ENCODE data around the gene RASAL1.

RASAL1 gene

DNA sequence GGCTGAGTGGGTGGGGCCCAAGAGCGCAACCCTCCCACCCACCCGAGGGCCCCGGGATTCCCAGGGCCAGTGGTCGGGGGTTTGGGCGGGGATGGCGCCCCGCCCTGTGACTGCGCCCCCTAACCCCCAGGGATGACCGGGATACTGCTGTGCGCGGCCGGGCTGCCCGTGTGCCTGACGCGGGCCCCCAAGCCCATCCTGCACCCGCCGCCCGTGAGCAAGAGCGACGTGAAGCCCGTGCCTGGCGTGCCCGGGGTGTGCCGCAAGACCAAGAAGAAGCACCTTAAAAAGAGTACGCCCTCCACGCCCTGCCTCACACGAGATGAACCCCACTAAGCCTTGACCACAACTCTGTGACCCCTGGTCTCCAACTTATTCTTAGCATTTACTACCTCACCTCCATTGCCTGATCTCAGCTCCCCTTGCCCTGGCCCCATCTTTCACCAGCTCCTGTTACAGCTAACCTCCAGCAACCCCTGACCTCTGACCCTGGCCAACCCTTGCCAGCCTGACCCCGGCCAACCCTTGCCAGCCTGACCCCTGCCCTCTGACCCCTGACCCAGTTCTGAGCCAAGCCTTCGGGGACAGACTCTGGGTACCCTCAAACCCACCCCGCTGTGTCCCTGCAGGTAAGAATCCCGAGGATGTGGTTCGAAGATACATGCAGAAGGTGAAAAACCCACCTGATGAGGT lies 42.0 kb downstream of the RASAL1 start:
- no peaks in the 10 kb centered on the region for H3K27me3 Mint-ChIP-seq
- H3K9me3 Mint-ChIP-seq, result no peaks in the 10 kb centered on the region
- H3K36me3 Mint-ChIP-seq (ENCODE audit: low read depth), result no peaks in the 10 kb centered on the region
- DNase-seq, result no peak
- no peak overlapping the region for H3K4me3 Mint-ChIP-seq
- peaks cover 58% of the 10 kb centered on the region for H3K4me1 Mint-ChIP-seq (ENCODE audit: low read depth)
- H3K27ac Mint-ChIP-seq, result no peak overlapping the region

DNA sequence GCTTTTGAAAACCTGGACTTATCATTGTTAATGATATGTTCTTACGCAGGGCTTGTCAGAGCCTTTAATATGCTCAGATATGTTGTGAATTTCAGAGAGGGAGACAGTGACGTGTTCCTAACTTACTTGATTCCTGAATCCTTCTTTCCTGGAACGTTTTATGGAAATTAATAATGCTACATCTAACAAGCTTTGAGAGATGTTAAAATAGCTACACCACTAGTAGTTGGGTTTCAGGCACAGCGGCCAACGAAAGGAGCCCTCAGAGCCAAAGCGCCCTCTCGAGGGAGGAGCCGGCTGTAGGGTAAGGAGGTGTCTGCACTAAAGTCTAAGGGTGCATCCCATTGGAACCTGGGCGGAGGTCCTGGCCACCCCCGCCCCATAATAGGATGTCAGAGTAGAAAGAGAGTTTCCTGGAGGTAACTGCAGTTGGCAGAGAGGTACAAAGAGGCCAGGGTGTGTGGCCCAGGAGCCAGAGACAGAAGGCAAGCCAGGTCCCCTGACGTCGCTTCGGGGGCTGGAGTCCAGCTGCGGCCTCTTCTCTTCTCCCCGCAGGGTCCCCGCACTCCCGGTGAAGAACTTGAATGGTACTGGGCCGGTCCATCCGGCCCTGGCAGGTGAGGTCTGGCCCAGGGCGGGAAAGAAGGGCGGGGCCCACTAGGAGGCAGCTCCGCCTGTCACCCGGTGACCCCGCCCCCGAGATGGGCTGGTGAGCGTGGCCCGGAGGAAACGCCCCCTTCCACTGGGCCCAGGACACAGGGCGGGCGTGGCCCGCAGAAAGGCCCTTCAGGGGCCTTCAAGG lies 42.8 kb downstream of the RASAL1 start:
- H3K36me3 Mint-ChIP-seq (ENCODE audit: low read depth), result no peaks in the 10 kb centered on the region
- H3K4me3 Mint-ChIP-seq, result no peak overlapping the region
- DNase-seq, result no peak
- no peaks in the 10 kb centered on the region for H3K27me3 Mint-ChIP-seq
- peaks cover 59% of the 10 kb centered on the region for H3K4me1 Mint-ChIP-seq (ENCODE audit: low read depth)
- H3K27ac Mint-ChIP-seq, result no peak overlapping the region
- no peaks in the 10 kb centered on the region for H3K9me3 Mint-ChIP-seq

DNA sequence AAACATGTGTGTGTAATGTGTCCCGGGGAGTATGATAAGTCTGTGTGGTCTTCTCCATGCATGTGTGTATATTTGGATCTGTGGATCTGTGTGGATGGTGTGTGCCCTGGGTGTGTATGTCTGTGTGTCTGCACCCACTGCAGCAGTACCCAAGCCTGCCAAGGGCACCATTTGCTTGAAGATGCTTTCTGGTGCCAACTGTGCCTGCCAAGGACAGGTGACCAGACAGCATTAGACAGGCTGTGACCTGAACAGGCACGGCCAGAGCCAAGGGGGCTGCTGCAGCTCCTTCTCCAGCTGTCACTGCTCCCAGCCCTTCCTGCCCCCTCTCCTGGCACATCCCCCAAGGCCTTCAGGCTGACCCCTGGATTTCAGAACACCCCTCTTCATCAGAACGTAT lies 44.1 kb downstream of the RASAL1 start:
- peaks cover 72% of the 10 kb centered on the region for H3K4me1 Mint-ChIP-seq (ENCODE audit: low read depth)
- H3K9me3 Mint-ChIP-seq, result no peaks in the 10 kb centered on the region
- H3K36me3 Mint-ChIP-seq (ENCODE audit: low read depth), result no peaks in the 10 kb centered on the region
- H3K4me3 Mint-ChIP-seq, result no peak overlapping the region
- DNase-seq, result no peak
- peak overlapping the region; percentile 20 for H3K27ac Mint-ChIP-seq
- H3K27me3 Mint-ChIP-seq, result no peaks in the 10 kb centered on the region

DNA sequence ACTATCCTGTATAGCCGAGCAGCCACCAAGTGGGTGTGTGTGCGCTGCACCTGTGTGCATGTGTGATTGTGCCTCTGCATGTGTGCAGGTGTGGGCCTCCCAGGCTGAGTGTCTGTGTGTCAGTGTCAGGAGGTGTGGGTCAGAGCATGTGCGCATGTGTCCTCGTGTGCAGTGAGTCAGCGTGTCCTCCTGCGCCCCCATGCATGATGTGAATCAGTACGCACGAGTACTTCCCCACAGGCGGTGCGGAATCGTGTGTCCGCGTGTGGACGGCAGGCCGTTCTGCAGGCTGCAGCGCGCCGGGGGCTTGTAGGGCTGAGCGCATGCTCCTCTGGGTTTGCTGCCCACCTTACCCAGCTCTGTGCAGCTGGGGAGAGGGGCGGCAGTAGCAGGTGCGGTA lies 44.8 kb downstream of the RASAL1 start:
- Mint-ChIP-seq H3K27ac (no peak overlapping the region), H3K27me3 (no peaks in the 10 kb centered on the region), H3K9me3 (no peaks in the 10 kb centered on the region), H3K4me3 (no peak overlapping the region), H3K36me3 (ENCODE audit: low read depth) (no peaks in the 10 kb centered on the region), H3K4me1 (ENCODE audit: low read depth) (peaks cover 78% of the 10 kb centered on the region)
- DNase-seq, result no peak

DNA sequence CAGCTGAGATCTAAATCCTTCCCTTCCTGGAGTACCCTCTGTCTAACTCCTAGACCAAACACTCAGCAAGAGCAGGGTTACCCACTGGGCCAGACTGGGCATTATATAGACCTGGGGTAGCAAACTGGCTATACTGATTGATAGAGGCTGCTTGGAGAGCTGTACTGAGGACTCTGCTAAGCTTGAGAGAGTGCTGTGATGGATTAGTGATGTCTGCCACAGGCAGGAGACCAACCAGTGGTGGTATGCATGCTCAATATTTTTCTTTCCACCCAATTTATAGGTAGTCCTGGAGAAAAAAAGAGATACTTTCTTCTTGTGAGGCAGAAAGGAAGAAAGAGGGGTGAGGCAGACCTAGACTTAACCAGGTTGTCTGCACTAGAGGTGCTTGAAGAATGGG lies 45.7 kb downstream of the RASAL1 start:
- Mint-ChIP-seq H3K4me3 (peak overlapping the region; percentile 71), H3K27ac (peak overlapping the region; percentile 86), H3K36me3 (ENCODE audit: low read depth) (no peaks in the 10 kb centered on the region), H3K4me1 (ENCODE audit: low read depth) (peaks cover 79% of the 10 kb centered on the region), H3K9me3 (no peaks in the 10 kb centered on the region), H3K27me3 (no peaks in the 10 kb centered on the region)
- no peak for DNase-seq

DNA sequence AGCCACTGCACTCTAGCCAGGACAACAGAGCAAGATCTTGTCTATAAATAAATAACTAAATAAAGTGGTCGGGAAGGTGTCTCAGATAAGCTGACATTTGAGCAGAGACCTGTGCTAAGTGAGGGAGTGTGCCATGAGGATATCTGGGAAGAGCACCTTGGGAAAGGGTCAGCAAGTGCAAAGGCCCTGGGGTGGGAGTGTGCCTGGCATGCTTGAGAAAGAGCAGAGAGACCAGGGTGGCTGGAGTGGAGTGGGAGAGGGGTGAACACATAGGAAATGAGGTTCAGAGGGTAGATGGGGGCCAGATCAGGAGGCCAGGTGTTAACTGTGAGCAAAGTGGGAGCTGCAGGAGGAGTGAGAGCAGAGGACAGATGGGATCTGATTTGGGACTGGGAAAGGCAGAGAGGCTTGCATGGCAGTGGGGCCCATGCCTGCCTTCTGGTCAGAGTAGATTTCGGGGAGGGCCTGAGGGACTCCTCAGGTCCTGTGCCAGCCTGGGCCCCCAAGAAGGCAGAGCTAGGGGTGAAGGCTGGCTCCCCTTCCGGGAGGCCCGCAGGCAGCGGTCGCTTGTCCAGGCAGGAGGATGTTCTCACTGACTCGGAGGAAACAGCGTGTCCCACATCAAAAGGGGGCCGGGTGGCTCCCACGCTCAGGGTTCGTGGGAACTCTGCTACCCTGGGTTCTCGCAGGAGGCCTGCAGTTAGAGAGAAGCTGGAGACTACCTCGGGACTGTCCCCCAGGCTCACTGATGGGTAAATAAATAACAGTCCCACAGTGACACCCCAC lies 46.4 kb downstream of the RASAL1 start:
- Mint-ChIP-seq H3K36me3 (ENCODE audit: low read depth) (no peaks in the 10 kb centered on the region), H3K27ac (peak overlapping the region; percentile 86), H3K9me3 (no peaks in the 10 kb centered on the region), H3K27me3 (no peaks in the 10 kb centered on the region), H3K4me3 (peak overlapping the region; percentile 71), H3K4me1 (ENCODE audit: low read depth) (peaks cover 79% of the 10 kb centered on the region)
- DNase-seq, result peak; percentile 76

DNA sequence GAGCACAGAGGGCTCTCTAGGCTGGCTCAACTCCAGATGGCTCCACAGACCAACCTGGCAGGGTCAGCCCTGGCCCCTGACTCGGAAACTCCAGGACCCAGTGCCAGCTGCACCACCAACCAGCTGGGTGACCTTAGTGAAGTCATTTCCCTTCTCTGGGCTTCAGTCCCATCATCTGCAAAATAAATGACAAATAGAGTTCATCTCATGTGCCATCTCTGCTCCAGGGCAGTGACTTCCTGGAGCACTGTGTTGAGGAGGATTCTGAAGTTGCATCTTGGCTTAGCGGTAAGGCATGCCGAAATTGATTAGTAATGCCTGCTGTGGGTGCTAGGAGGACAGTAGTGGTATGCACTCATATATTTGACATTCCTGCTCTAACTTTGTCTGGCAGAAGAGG lies 47.5 kb downstream of the RASAL1 start:
- Mint-ChIP-seq H3K4me1 (ENCODE audit: low read depth) (peaks cover 80% of the 10 kb centered on the region), H3K4me3 (no peak overlapping the region), H3K36me3 (ENCODE audit: low read depth) (no peaks in the 10 kb centered on the region)

DNA sequence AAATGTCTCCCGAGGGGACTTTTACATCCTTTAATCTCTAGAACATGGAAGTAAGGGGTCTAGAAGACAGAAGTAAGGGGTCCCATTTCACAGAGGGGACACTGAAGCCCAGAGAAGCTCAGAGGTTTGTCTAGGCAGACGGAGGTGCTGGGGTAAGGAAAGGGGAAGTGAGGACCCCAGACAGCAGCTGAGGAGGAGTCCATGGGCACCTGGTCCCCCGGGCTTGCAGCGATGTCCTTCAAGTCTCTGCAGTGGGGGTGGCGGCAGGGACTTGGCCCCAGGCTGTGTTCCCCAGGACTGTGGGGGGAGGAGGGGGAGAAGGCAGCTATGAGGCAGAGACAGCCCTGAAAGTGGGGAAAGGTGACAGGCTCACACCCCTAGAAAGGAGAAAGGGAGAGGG lies 48.4 kb downstream of the RASAL1 start:
- H3K36me3 Mint-ChIP-seq (ENCODE audit: low read depth), result no peaks in the 10 kb centered on the region
- H3K27ac Mint-ChIP-seq, result peak overlapping the region; percentile 85
- H3K4me1 Mint-ChIP-seq (ENCODE audit: low read depth), result peaks cover 75% of the 10 kb centered on the region
- H3K9me3 Mint-ChIP-seq, result no peaks in the 10 kb centered on the region
- DNase-seq, result peak; percentile 49
- no peaks in the 10 kb centered on the region for H3K27me3 Mint-ChIP-seq
- H3K4me3 Mint-ChIP-seq, result peak overlapping the region; percentile 4

More for the DNA sequence above, 47.5 kb downstream of the RASAL1 start:
- no peak for DNase-seq
- Mint-ChIP-seq H3K27ac (peak overlapping the region; percentile 86), H3K9me3 (no peaks in the 10 kb centered on the region), H3K27me3 (no peaks in the 10 kb centered on the region)

DNA sequence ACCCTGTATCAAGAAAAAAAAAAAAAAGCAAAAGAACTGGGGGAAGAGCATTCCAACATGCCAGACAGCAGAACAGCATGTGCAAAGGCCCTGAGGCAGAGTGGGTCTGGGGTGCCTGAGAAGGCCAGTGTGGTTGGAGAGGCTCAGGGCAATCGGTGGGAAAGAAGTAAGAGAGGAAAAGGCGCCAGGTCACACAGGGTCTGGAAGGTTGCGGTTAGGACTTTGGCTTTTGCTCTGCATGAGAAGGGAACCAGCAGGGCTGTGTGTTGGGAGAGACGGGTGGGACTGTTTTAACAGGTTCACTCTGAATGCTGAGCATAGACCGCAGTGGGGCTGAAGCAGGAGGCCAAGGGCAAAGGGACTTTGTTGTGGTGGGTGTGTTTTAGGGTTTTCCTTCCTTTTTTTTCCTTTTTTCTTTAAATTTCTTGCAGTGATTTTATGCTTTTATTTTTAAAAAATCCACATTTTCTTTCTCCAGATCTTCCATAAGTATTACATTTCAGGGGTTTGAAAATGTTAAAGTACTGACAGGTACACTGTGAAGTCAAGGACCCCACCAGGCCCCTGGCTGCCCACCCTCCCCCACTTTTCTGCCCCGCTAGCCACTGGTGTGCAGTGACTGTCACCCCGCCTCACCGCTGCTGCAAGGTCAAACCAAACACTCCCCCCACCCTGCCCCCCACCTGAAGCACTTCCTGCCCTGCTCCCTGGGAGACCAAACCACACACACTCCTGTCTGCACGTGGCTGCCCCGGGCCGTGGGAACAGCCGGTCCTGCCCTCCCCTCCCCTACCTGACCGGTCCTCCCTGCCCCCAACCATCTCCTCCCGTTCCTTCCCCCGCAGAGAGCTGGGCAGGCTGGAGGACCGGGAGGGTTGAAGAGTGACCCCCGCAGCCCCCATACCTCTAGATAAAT lies 49.1 kb downstream of the RASAL1 start:
- Mint-ChIP-seq H3K27ac (peak overlapping the region; percentile 85), H3K4me3 (peak overlapping the region; percentile 4), H3K27me3 (no peaks in the 10 kb centered on the region), H3K4me1 (ENCODE audit: low read depth) (peaks cover 68% of the 10 kb centered on the region), H3K36me3 (ENCODE audit: low read depth) (no peaks in the 10 kb centered on the region), H3K9me3 (no peaks in the 10 kb centered on the region)
- DNase-seq, result peak; percentile 51

DNA sequence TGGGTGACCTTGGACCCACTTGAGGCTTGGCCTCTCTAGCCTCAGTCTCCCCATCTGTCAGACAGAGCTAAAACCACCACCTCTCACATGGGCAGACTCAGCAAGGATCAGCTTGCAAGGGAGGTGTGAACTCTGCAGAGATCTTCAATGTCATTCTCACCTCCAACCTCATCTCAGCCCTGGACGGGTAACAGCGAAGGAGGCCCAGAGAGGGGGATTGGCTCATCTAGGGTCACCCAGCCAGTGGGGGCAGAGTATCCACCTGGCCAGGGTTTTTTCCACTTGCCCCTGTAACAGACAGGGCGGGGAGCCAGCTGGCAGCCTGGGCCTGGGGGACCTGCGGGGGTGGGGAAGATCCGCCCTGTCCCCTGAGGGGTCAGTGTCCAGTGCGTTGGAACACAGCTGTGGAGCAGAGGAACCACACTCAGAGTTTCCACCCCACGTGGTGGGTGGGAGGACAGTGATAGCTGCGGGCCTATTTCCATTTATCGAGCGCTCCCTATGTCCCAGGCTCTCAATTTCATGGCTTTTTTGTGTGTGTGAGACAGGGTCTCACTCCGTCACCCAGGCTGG lies 51.6 kb downstream of the RASAL1 start:
- Mint-ChIP-seq H3K9me3 (no peaks in the 10 kb centered on the region), H3K4me1 (ENCODE audit: low read depth) (peaks cover 43% of the 10 kb centered on the region), H3K27ac (peak overlapping the region; percentile 58), H3K36me3 (ENCODE audit: low read depth) (no peaks in the 10 kb centered on the region), H3K4me3 (no peak overlapping the region), H3K27me3 (no peaks in the 10 kb centered on the region)
- no peak for DNase-seq

DNA sequence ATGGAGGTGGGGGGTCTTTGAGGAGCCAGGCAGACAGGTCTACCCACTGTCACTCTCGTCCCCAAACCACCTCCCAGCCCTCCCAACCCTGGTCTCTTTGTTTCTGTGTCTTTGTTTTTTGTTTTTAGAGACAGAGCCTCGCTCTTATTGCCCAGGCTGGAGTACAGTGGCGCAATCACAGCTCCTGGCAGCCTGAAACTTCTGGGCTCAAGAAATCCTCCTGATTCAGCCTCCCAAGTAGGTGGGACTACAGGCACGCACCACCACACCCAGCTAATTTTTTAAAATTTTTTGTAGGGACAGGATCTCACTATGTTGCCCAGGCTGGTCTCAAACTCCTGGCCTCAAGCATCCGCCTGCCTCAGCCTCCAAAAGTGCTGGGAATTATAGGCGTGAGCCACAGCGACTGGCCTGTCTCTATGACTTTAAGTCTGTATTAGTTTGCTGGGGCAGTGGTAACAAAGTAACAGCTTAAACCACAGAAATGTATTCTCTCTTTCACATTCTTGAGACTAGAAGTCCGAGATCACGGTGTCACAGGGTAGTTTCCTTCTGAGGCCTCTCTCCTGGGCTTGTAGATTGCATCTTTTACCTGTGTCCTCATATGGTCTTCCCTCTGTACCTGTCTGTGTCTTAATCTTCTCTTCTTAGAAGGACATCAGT lies 52.9 kb downstream of the RASAL1 start:
- Mint-ChIP-seq H3K9me3 (no peaks in the 10 kb centered on the region), H3K4me3 (no peak overlapping the region), H3K4me1 (ENCODE audit: low read depth) (peaks cover 30% of the 10 kb centered on the region), H3K27me3 (no peaks in the 10 kb centered on the region), H3K36me3 (ENCODE audit: low read depth) (peaks cover 3% of the 10 kb centered on the region), H3K27ac (peak overlapping the region; percentile 51)
- DNase-seq, result no peak

DNA sequence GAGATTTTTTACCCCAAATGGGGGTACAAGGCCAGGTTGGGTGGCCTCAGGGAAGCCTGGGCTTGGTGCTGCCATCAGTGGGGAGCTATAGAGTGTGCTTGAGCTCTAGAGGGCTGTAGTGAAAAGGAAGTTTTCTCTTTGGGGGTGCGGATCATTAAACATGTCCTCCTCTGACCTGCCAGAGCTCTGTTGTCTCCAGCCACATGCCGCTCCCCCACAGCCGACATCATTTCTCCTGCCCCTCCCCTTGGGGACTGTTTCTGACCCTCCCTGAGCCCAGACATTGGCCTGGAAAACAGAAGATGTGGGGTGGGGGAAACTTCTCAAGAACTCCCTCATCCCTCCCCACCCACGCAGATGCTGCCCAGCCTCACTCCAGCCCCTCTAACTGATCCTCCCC lies 53.7 kb downstream of the RASAL1 start:
- Mint-ChIP-seq H3K27me3 (no peaks in the 10 kb centered on the region), H3K27ac (peak overlapping the region; percentile 47), H3K4me1 (ENCODE audit: low read depth) (peaks cover 23% of the 10 kb centered on the region), H3K36me3 (ENCODE audit: low read depth) (peaks cover 3% of the 10 kb centered on the region), H3K4me3 (no peak overlapping the region), H3K9me3 (no peaks in the 10 kb centered on the region)
- no peak for DNase-seq

DNA sequence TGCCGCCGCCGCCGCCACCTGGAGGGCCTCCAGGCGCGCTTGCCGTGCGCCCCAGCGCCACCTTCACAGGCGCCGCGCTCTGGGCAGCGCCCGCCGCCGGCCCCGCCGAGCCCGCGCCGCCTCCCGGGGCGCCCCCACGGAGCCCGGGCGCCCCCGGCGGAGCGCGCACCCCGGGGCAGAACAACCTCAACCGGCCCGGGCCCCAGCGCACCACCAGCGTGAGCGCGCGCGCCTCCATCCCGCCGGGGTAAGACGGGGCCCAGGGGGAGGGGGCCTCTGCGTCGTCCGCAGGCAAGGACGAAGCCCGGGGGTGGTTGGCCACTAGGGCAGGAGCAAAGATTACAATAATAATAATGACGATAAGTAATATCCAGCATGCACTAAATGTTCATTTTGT lies 57.7 kb downstream of the RASAL1 start:
- Mint-ChIP-seq H3K4me3 (no peak overlapping the region), H3K27me3 (no peaks in the 10 kb centered on the region), H3K4me1 (ENCODE audit: low read depth) (peaks cover 32% of the 10 kb centered on the region), H3K9me3 (no peaks in the 10 kb centered on the region), H3K36me3 (ENCODE audit: low read depth) (peaks cover 3% of the 10 kb centered on the region), H3K27ac (no peak overlapping the region)
- no peak for DNase-seq

Measured in activated T-cell treated with anti-CD3 and anti-CD28 coated beads, Interleukin-2, amount 50 U/mL, for 24 hours (primary cell).